ENCODE results near the gene LAMB4. TPM values are rescaled to one million over a fixed set of nuclear protein-coding genes. Genes with fewer than 3 reads are reported as not detected.
A peak's percentile ranks its signal among the peaks of the same experiment; 100 is the strongest.

Gene LAMB4
- total and polyA plus RNA-seq, 2 donors (not counting 1 experiment from before 2014, with no cell fraction given): 0.17 to 0.57 TPM

GRCh38 chr7:108152198-108152597, 22.0 kb upstream of the LAMB4 start:
- Histone ChIP-seq H3K9me3 (ENCODE audit: control insufficient read depth, insufficient read depth, low read depth, low read length) (no peaks in the 10 kb centered on the region), H3K4me1 (ENCODE audit: control insufficient read depth, extremely low read depth, insufficient read depth, low read length) (no peaks in the 10 kb centered on the region), H2AFZ (ENCODE audit: low read length) (no peak overlapping the region), H3K27ac (ENCODE audit: insufficient read depth, low read length) (no peak overlapping the region), H3K9ac (ENCODE audit: insufficient read depth, low read length) (no peak overlapping the region), H3K79me2 (ENCODE audit: control insufficient read depth, insufficient read depth, low read length) (no peaks in the 10 kb centered on the region), H3K4me3 (replicated peaks in 1 of 4; ENCODE audit: control extremely low read depth in 1 of 4, insufficient read depth in 1 of 4, low read depth in 3 of 4, low read length in 4 of 4) (no peak overlapping the region), H3K4me2 (ENCODE audit: extremely low read depth, insufficient read depth, low read length) (no peak overlapping the region), H3K36me3 (ENCODE audit: control insufficient read depth, insufficient read depth, low read length) (no peaks in the 10 kb centered on the region), H4K20me1 (ENCODE audit: control insufficient read depth, extremely low read depth, insufficient read depth, low read length) (no peaks in the 10 kb centered on the region), H3K27me3 (ENCODE audit: control insufficient read depth, insufficient read depth, low read length) (no peaks in the 10 kb centered on the region)
- TF ChIP-seq CTCF (conservative IDR thresholded peaks at IDR 0.05 in 1 of 2, IDR thresholded peaks at IDR 0.05 in 1 of 2; ENCODE audit: low read depth in 1 of 2, low read length in 2 of 2) (no peak), EZH2 (IDR thresholded peaks at IDR 0.05; ENCODE audit: low read length, missing control alignments) (no peak)
- no peak for DNase-seq (ENCODE audit: low read depth in 2 of 2)

GRCh38 chr7:108149908-108150307, 19.7 kb upstream of the LAMB4 start:
- H3K27me3 ChIP-seq (ENCODE audit: control insufficient read depth, insufficient read depth, low read length): no peaks in the 10 kb centered on the region
- TF ChIP-seq CTCF (conservative IDR thresholded peaks at IDR 0.05 in 1 of 2, IDR thresholded peaks at IDR 0.05 in 1 of 2; ENCODE audit: low read depth in 1 of 2, low read length in 2 of 2) (no peak), EZH2 (IDR thresholded peaks at IDR 0.05; ENCODE audit: low read length, missing control alignments) (no peak)
- H3K27ac ChIP-seq (ENCODE audit: insufficient read depth, low read length): no peak overlapping the region

GRCh38 chr7:108149119-108149518, 19.0 kb upstream of the LAMB4 start:
- Histone ChIP-seq H3K36me3 (ENCODE audit: control insufficient read depth, insufficient read depth, low read length) (no peaks in the 10 kb centered on the region), H3K79me2 (ENCODE audit: control insufficient read depth, insufficient read depth, low read length) (no peaks in the 10 kb centered on the region), H3K27me3 (ENCODE audit: control insufficient read depth, insufficient read depth, low read length) (no peaks in the 10 kb centered on the region), H3K9me3 (ENCODE audit: control insufficient read depth, insufficient read depth, low read depth, low read length) (no peaks in the 10 kb centered on the region), H3K4me1 (ENCODE audit: control insufficient read depth, extremely low read depth, insufficient read depth, low read length) (peaks cover 4% of the 10 kb centered on the region), H3K27ac (ENCODE audit: insufficient read depth, low read length) (no peak overlapping the region), H3K4me3 (replicated peaks in 1 of 4; ENCODE audit: control extremely low read depth in 1 of 4, insufficient read depth in 1 of 4, low read depth in 3 of 4, low read length in 4 of 4) (no peak overlapping the region), H2AFZ (ENCODE audit: low read length) (no peak overlapping the region), H4K20me1 (ENCODE audit: control insufficient read depth, extremely low read depth, insufficient read depth, low read length) (no peaks in the 10 kb centered on the region), H3K9ac (ENCODE audit: insufficient read depth, low read length) (no peak overlapping the region), H3K4me2 (ENCODE audit: extremely low read depth, insufficient read depth, low read length) (no peak overlapping the region)
- peak in 1 of 2 donors; percentile 57 for DNase-seq (ENCODE audit: low read depth in 2 of 2)
- TF ChIP-seq EZH2 (IDR thresholded peaks at IDR 0.05; ENCODE audit: low read length, missing control alignments): no peak
- TF ChIP-seq CTCF (conservative IDR thresholded peaks at IDR 0.05 in 1 of 2, IDR thresholded peaks at IDR 0.05 in 1 of 2; ENCODE audit: low read depth in 1 of 2, low read length in 2 of 2): no peak

More at GRCh38 chr7:108149908-108150307, 19.7 kb upstream of the LAMB4 start:
- no peaks in the 10 kb centered on the region for H3K79me2 ChIP-seq (ENCODE audit: control insufficient read depth, insufficient read depth, low read length)
- H3K36me3 ChIP-seq (ENCODE audit: control insufficient read depth, insufficient read depth, low read length): no peaks in the 10 kb centered on the region
- H2AFZ ChIP-seq (ENCODE audit: low read length): no peak overlapping the region
- DNase-seq (ENCODE audit: low read depth in 2 of 2): no peak
- no peak overlapping the region for H3K9ac ChIP-seq (ENCODE audit: insufficient read depth, low read length)
- H3K9me3 ChIP-seq (ENCODE audit: control insufficient read depth, insufficient read depth, low read depth, low read length): no peaks in the 10 kb centered on the region
- no peaks in the 10 kb centered on the region for H4K20me1 ChIP-seq (ENCODE audit: control insufficient read depth, extremely low read depth, insufficient read depth, low read length)
- H3K4me2 ChIP-seq (ENCODE audit: extremely low read depth, insufficient read depth, low read length): peak overlapping the region; percentile 7
- peak overlapping the region in 1 of 4 experiments; percentile 12 for H3K4me3 ChIP-seq (replicated peaks in 1 of 4; ENCODE audit: control extremely low read depth in 1 of 4, insufficient read depth in 1 of 4, low read depth in 3 of 4, low read length in 4 of 4)
- H3K4me1 ChIP-seq (ENCODE audit: control insufficient read depth, extremely low read depth, insufficient read depth, low read length): peaks cover 4% of the 10 kb centered on the region
